Central memory CD8-positive, alpha-beta T cell (primary cell): ENCODE results near the gene SLC4A7.
"Not testable (repeated sequence)": the region's sequence is repeated elsewhere in the genome, so short reads cannot be mapped to it uniquely, and the experiment has no call there.

Experiments used
- ATAC-seq: fragments of 150-1000 bp; cut with Tn5 transposase; replicated peaks from 2 replicates; pipeline ENCODE4 v1.10.0; 2022; ENCODE audit warnings: mild to moderate bottlenecking, moderate FRiP score, moderate number of reproducible peaks; ENCODE audit not compliant: poor library complexity, severe bottlenecking; ENCODE audit errors: extremely low read depth
- DNase-seq, 2 donors: peaks; one replicate each; pipeline ENCODE4 v3.0.0; 2021; ENCODE audit warnings: low spot score in 2 of 2
- H3K27ac Mint-ChIP-seq: one replicate; pipeline ENCODE4 v1.8.0; 2022; ENCODE audit warnings: low read depth, mild to moderate bottlenecking, moderate library complexity, mixed read lengths
- H3K27me3 Mint-ChIP-seq: one replicate; pipeline ENCODE4 v1.8.0; 2022; ENCODE audit warnings: mixed read lengths
- H3K36me3 Mint-ChIP-seq: one replicate; pipeline ENCODE4 v1.8.0; 2022; ENCODE audit warnings: mild to moderate bottlenecking, moderate library complexity, mixed read lengths; ENCODE audit not compliant: insufficient read depth
- H3K4me1 Mint-ChIP-seq: one replicate; pipeline ENCODE4 v1.8.0; 2022; ENCODE audit warnings: mixed read lengths
- H3K4me3 Mint-ChIP-seq: one replicate; pipeline ENCODE4 v1.8.0; 2022; ENCODE audit warnings: mild to moderate bottlenecking, moderate library complexity, mixed read lengths
- H3K9me3 Mint-ChIP-seq: one replicate; pipeline ENCODE4 v1.8.0; 2022; ENCODE audit warnings: mixed read lengths

The SLC4A7 gene

GRCh38 chr3:27484015-27484844, at the start of gene SLC4A7:
Gene SLC4A7 (minus strand): TSS chr3:27484384. CDS start chr3:27484126, 258 bp downstream.
- H3K4me3 Mint-ChIP-seq: peak within 1 kb of the TSS; percentile 100
- no peaks in the 10 kb centered on the region for H3K27me3 Mint-ChIP-seq
- H3K9me3 Mint-ChIP-seq: no peaks in the 10 kb centered on the region
- DNase-seq (peak; percentile 96 to 98), ATAC-seq (peak; percentile 84)
- peaks cover 42% of the 10 kb centered on the region for H3K4me1 Mint-ChIP-seq
- H3K27ac Mint-ChIP-seq: peak within 1 kb of the TSS; percentile 99
- peaks cover 11% of the 10 kb centered on the region for H3K36me3 Mint-ChIP-seq

GRCh38 chr3:27533261-27533607, 49.0 kb upstream of the SLC4A7 start:
- Mint-ChIP-seq H3K9me3 (no peaks in the 10 kb centered on the region), H3K36me3 (peaks cover 8% of the 10 kb centered on the region), H3K4me3 (no peak overlapping the region), H3K27ac (peak overlapping the region; percentile 96), H3K4me1 (peaks cover 26% of the 10 kb centered on the region), H3K27me3 (no peaks in the 10 kb centered on the region)
- DNase-seq (no peak), ATAC-seq (no peak)

GRCh38 chr3:27532426-27533260, 48.5 kb upstream of the SLC4A7 start:
- Mint-ChIP-seq H3K27me3 (no peaks in the 10 kb centered on the region), H3K36me3 (peaks cover 8% of the 10 kb centered on the region), H3K27ac (peak overlapping the region; percentile 96), H3K4me3 (no peak overlapping the region), H3K4me1 (peaks cover 27% of the 10 kb centered on the region), H3K9me3 (no peaks in the 10 kb centered on the region)
- DNase-seq (no peak), ATAC-seq (no peak)

DNA sequence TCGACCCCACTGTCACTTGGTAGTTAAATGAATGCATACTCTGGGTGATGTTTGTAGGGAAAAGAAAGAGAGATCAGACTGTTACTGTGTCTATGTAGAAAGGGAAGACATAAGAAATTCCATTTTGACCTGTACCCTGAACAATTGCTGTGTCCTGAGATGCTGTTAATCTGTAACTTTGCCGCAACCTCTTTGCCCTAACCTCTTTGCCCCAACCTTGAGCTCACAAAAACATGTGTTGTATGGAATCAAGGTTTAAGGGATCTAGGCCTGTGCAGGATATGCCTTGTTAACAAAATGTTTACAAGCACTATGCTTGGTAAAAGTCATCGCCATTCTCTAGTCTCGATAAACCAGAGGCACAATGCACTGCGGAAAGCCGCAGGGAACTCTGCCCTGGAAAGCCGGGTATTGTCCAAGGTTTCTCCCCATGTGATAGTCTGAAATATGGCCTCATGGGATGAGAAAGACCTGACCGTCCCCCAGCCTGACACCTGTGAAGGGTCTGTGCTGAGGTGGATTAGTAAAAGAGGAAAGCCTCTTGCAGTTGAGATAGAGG, 47.1 kb upstream of the SLC4A7 start:
- H3K27me3 Mint-ChIP-seq, H3K36me3 Mint-ChIP-seq, H3K27ac Mint-ChIP-seq, H3K4me3 Mint-ChIP-seq, H3K9me3 Mint-ChIP-seq, ATAC-seq, DNase-seq: not testable (repeated sequence)
- peaks cover 36% of the 10 kb centered on the region for H3K4me1 Mint-ChIP-seq

DNA sequence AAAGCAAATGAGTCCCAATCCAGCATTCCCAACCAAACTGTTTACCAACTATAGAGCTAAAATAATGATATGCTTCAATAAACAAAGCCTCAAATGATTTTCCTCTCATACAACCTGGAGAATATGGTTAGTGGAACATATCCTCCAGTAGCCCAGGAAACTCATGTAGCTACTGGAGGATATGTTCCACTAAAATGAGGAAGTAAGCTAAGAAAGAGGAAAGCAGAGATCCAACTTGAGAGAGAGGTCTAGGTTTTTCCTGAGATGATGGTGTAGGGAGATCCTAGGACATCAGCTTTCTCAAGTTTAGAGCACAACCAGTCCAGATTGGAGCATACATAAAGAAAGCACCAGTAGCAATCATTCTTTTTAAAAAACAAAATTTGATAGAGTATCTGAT, 44.6 kb upstream of the SLC4A7 start:
- H3K27me3 Mint-ChIP-seq: no peaks in the 10 kb centered on the region
- no peaks in the 10 kb centered on the region for H3K9me3 Mint-ChIP-seq

GRCh38 chr3:27526614-27527315, 42.6 kb upstream of the SLC4A7 start:
- DNase-seq (no peak), ATAC-seq (peak; percentile 54)
- peaks cover 4% of the 10 kb centered on the region for H3K36me3 Mint-ChIP-seq
- peak overlapping the region; percentile 40 for H3K4me3 Mint-ChIP-seq
- H3K27me3 Mint-ChIP-seq: no peaks in the 10 kb centered on the region
- H3K9me3 Mint-ChIP-seq: no peaks in the 10 kb centered on the region
- H3K27ac Mint-ChIP-seq: peak overlapping the region; percentile 85
- H3K4me1 Mint-ChIP-seq: peaks cover 11% of the 10 kb centered on the region

More for the DNA sequence above, 44.6 kb upstream of the SLC4A7 start:
- H3K27ac Mint-ChIP-seq: no peak overlapping the region
- ATAC-seq: no peak
- H3K4me1 Mint-ChIP-seq: peaks cover 19% of the 10 kb centered on the region
- DNase-seq: no peak
- no peak overlapping the region for H3K4me3 Mint-ChIP-seq
- peaks cover 3% of the 10 kb centered on the region for H3K36me3 Mint-ChIP-seq

- ATAC-seq: no peak
- no peak for DNase-seq
- Mint-ChIP-seq H3K4me3 (no peak overlapping the region), H3K36me3 (peaks cover 2% of the 10 kb centered on the region), H3K9me3 (no peaks in the 10 kb centered on the region), H3K27me3 (no peaks in the 10 kb centered on the region), H3K27ac (no peak overlapping the region), H3K4me1 (peaks cover 2% of the 10 kb centered on the region)
Measured at GRCh38 chr3:27521872-27522265, 37.7 kb upstream of the SLC4A7 start.

- Mint-ChIP-seq H3K4me1 (no peaks in the 10 kb centered on the region), H3K27ac (no peak overlapping the region), H3K36me3 (peaks cover 2% of the 10 kb centered on the region), H3K4me3 (no peak overlapping the region), H3K9me3 (no peaks in the 10 kb centered on the region), H3K27me3 (no peaks in the 10 kb centered on the region)
- DNase-seq (no peak), ATAC-seq (no peak)
Measured at GRCh38 chr3:27521179-27521871, 37.1 kb upstream of the SLC4A7 start.

GRCh38 chr3:27511724-27512422, 27.7 kb upstream of the SLC4A7 start:
- DNase-seq (no peak), ATAC-seq (no peak)
- Mint-ChIP-seq H3K27ac (no peak overlapping the region), H3K4me3 (no peak overlapping the region), H3K9me3 (no peaks in the 10 kb centered on the region), H3K36me3 (no peaks in the 10 kb centered on the region), H3K27me3 (no peaks in the 10 kb centered on the region), H3K4me1 (no peaks in the 10 kb centered on the region)

DNA sequence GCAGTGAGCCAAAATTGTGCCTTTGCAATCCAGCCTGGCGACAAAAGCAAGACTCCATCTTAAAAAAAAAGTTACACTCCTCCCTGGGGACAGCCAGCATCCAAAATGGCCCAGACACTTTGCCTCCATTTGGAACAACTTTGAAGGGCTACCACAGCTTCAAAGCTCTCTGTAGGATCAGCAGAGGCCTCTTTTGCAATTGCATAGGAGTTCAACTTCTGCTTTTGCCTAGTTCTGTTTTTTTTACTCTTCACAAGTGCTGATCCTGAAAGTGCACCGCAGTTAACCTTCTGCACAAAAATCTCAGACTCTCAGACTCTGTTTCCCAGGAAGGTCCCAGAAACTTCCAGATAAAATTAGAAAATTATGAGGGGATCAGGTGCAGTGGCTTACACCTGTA, 25.2 kb upstream of the SLC4A7 start:
- Mint-ChIP-seq H3K4me1 (no peaks in the 10 kb centered on the region), H3K27me3 (no peaks in the 10 kb centered on the region), H3K4me3 (no peak overlapping the region), H3K27ac (no peak overlapping the region), H3K36me3 (no peaks in the 10 kb centered on the region), H3K9me3 (no peaks in the 10 kb centered on the region)
- DNase-seq (no peak), ATAC-seq (no peak)

DNA sequence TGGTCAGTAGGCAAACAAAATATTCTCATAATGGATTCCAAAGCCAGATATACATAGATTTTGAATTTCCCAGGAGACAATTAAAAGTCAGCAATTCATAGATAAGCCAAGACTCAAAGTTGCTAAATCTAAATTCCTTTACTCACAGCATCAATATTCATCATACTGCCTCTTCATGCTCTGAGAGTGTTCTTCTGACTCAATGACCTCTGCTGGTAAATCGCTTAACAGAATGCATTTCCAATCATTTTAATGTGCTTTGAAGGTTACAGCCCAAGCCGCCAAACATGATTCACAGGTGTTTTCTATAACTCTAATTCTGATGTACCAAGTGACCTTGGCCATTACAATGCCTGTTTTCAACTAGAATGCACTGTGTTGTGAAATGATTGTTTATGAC, 24.2 kb upstream of the SLC4A7 start:
- Mint-ChIP-seq H3K36me3 (no peaks in the 10 kb centered on the region), H3K27me3 (no peaks in the 10 kb centered on the region), H3K9me3 (no peaks in the 10 kb centered on the region), H3K4me1 (no peaks in the 10 kb centered on the region), H3K27ac (no peak overlapping the region), H3K4me3 (no peak overlapping the region)
- DNase-seq: no peak
- no peak for ATAC-seq
